Neural progenitor cell (in vitro differentiated cells): ENCODE data around the gene EIPR1. TPM values are rescaled to one million over a fixed set of nuclear protein-coding genes. Genes with fewer than 3 reads are reported as not detected.

Source experiments
- DNase-seq: peaks from one replicate; pipeline ENCODE4 v3.0.0-alpha.2; 2016; ENCODE audit warnings: low spot score
- H2AFZ ChIP-seq: fragments of 200-600 bp; sonication (generic); replicated peaks from 2 replicates; pipeline ENCODE4 v1.6.1; 2016; ENCODE audit warnings: antibody characterized with exemption
- H3F3A ChIP-seq: fragments of 200-600 bp; sonication (generic); 2 replicates; pipeline ENCODE4 v1.6.1; 2016; ENCODE audit warnings: antibody characterized with exemption, low read depth
- H3K27ac ChIP-seq: fragments of 200-600 bp; sonication (generic); 2 replicates; pipeline ENCODE4 v1.5.1; 2016; ENCODE audit warnings: mild to moderate bottlenecking
- H3K27me3 ChIP-seq: fragments of 200-600 bp; sonication (generic); 2 replicates; pipeline ENCODE4 v1.6.1; 2016; ENCODE audit warnings: mild to moderate bottlenecking, moderate library complexity
- H3K36me3 ChIP-seq: fragments of 200-600 bp; sonication (generic); 2 replicates; pipeline ENCODE4 v1.5.1; 2016
- H3K4me1 ChIP-seq: fragments of 200-600 bp; sonication (generic); 2 replicates; pipeline ENCODE4 v1.6.1; 2016; ENCODE audit warnings: mixed run types
- H3K4me2 ChIP-seq: fragments of 200-600 bp; sonication (generic); 2 replicates; pipeline ENCODE4 v1.6.1; 2016
- H3K4me3 ChIP-seq: fragments of 200-600 bp; sonication (generic); 2 replicates; pipeline ENCODE4 v1.5.1; 2016
- H3K79me2 ChIP-seq: fragments of 200-600 bp; sonication (generic); 2 replicates; pipeline ENCODE4 v1.6.1; 2016; ENCODE audit warnings: low read depth
- H3K9ac ChIP-seq: fragments of 200-600 bp; sonication (generic); 2 replicates; pipeline ENCODE4 v1.6.1; 2016
- H3K9me3 ChIP-seq: fragments of 200-600 bp; sonication (generic); 2 replicates; pipeline ENCODE4 v1.5.1; 2016; ENCODE audit warnings: low read depth
- H4K20me1 ChIP-seq: fragments of 200-600 bp; sonication (generic); 2 replicates; pipeline ENCODE4 v1.6.1; 2016; ENCODE audit warnings: low read depth
- H3K27ac Mint-ChIP-seq: 3 replicates; pipeline ENCODE4 v1.8.0; 2021; ENCODE audit warnings: mixed read lengths
- H3K27me3 Mint-ChIP-seq: 2 replicates; pipeline ENCODE4 v1.8.0; 2022; ENCODE audit warnings: low read depth, mild to moderate bottlenecking, inconsistent platforms, moderate library complexity, mixed read lengths; ENCODE audit not compliant: insufficient read depth
- H3K36me3 Mint-ChIP-seq: 3 replicates; pipeline ENCODE4 v1.8.0; 2021; ENCODE audit warnings: mixed read lengths
- H3K4me1 Mint-ChIP-seq: 3 replicates; pipeline ENCODE4 v1.8.0; 2021; ENCODE audit warnings: mixed read lengths
- H3K4me3 Mint-ChIP-seq: 3 replicates; pipeline ENCODE4 v1.8.0; 2021; ENCODE audit warnings: mild to moderate bottlenecking, moderate library complexity, mixed read lengths
- H3K9me3 Mint-ChIP-seq: 3 replicates; pipeline ENCODE4 v1.8.0; 2020; ENCODE audit warnings: mixed read lengths
- EZH2 ChIP-seq: fragments of 200-600 bp; sonication (generic); IDR thresholded peaks from 2 replicates; pipeline ENCODE4 v1.6.1; 2017; ENCODE audit warnings: antibody characterized with exemption, mild to moderate bottlenecking, moderate library complexity
- EZH2phosphoT487 ChIP-seq: fragments of 200-600 bp; sonication (generic); IDR thresholded peaks from 2 replicates; pipeline ENCODE4 v1.6.1; 2017; ENCODE audit warnings: antibody characterized with exemption
- total RNA-seq: library from RNA; depleted of rRNA; stranded (reverse); fragments of >200 nt; gene quantifications from 2 replicates; pipeline ENCODE4 v1.2.3, GENCODE V29; 2015; ENCODE audit warnings: low replicate concordance
- TF ChIP-seq, protein P1 (sequence below): fragments of 200-600 bp; sonication (generic); IDR thresholded peaks from 2 replicates; pipeline ENCODE4 v1.5.1; 2017; ENCODE audit warnings: antibody characterized with exemption, mild to moderate bottlenecking

The EIPR1 gene
- total RNA-seq, 1 donor from 2014 or later, result 57.1 TPM

DNA sequence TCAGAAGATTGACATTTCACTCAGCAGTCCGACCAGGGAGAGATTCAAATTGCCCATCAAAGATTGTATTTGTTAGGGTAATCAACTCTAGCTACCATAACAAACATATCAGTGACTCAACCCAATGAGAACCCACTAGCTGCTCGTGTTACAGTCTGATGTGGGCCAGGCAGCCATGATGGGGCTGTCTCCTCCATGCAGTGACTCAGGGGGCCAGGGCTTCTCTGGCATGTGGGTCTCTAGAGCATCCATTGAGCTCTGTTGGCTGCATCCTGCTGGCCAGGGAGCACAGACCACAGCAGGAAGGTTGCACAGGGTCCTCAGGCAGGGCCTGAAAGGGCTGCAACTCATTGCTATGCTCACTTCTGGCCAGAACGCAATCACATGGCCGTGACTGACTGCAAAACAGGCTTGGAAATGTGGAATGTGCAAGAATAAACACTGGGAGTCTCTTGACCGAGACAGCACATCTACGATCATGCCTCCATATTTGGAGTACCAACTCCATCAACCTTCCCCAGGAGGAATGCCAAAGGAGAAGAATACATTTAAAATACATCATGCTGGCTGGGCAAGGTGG, 216.8 kb downstream of the EIPR1 start:
- H3K4me1 ChIP-seq, result no peaks in the 10 kb centered on the region
- Mint-ChIP-seq H3K27me3 (peaks cover 2% of the 10 kb centered on the region), H3K9me3 (peaks cover 22% of the 10 kb centered on the region), H3K27ac (no peak overlapping the region), H3K36me3 (peaks cover 11% of the 10 kb centered on the region), H3K4me3 (no peak overlapping the region), H3K4me1 (no peaks in the 10 kb centered on the region)
- H3F3A ChIP-seq, result no peaks in the 10 kb centered on the region
- H3K27ac ChIP-seq, result no peak overlapping the region
- TF ChIP-seq EZH2phosphoT487 (no peak), EZH2 (no peak)
- TF ChIP-seq, protein P1, sequence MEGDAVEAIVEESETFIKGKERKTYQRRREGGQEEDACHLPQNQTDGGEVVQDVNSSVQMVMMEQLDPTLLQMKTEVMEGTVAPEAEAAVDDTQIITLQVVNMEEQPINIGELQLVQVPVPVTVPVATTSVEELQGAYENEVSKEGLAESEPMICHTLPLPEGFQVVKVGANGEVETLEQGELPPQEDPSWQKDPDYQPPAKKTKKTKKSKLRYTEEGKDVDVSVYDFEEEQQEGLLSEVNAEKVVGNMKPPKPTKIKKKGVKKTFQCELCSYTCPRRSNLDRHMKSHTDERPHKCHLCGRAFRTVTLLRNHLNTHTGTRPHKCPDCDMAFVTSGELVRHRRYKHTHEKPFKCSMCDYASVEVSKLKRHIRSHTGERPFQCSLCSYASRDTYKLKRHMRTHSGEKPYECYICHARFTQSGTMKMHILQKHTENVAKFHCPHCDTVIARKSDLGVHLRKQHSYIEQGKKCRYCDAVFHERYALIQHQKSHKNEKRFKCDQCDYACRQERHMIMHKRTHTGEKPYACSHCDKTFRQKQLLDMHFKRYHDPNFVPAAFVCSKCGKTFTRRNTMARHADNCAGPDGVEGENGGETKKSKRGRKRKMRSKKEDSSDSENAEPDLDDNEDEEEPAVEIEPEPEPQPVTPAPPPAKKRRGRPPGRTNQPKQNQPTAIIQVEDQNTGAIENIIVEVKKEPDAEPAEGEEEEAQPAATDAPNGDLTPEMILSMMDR, result no peak
- H3K36me3 ChIP-seq, result no peaks in the 10 kb centered on the region
- H2AFZ ChIP-seq, result no peak overlapping the region
- DNase-seq, result no peak
- H4K20me1 ChIP-seq, result no peaks in the 10 kb centered on the region
- H3K79me2 ChIP-seq, result no peaks in the 10 kb centered on the region
- H3K27me3 ChIP-seq, result no peaks in the 10 kb centered on the region
- no peak overlapping the region for H3K4me3 ChIP-seq
- no peaks in the 10 kb centered on the region for H3K9me3 ChIP-seq
- H3K4me2 ChIP-seq, result no peak overlapping the region
- no peak overlapping the region for H3K9ac ChIP-seq

- H3K27ac ChIP-seq, result no peak overlapping the region
- Mint-ChIP-seq H3K4me3 (no peak overlapping the region), H3K27ac (peak overlapping the region; percentile 59), H3K36me3 (peaks cover 11% of the 10 kb centered on the region), H3K27me3 (peaks cover 2% of the 10 kb centered on the region), H3K4me1 (no peaks in the 10 kb centered on the region), H3K9me3 (peaks cover 18% of the 10 kb centered on the region)
- H3K79me2 ChIP-seq, result no peaks in the 10 kb centered on the region
- no peak overlapping the region for H3K4me2 ChIP-seq
- H3K9me3 ChIP-seq, result no peaks in the 10 kb centered on the region
- no peak for DNase-seq
- H4K20me1 ChIP-seq, result no peaks in the 10 kb centered on the region
- no peaks in the 10 kb centered on the region for H3K27me3 ChIP-seq
- TF ChIP-seq EZH2phosphoT487 (no peak), EZH2 (no peak)
- TF ChIP-seq, protein P1, result no peak
- no peaks in the 10 kb centered on the region for H3K4me1 ChIP-seq
- H3K4me3 ChIP-seq, result no peak overlapping the region
- no peak overlapping the region for H2AFZ ChIP-seq
- H3K36me3 ChIP-seq, result no peaks in the 10 kb centered on the region
- no peaks in the 10 kb centered on the region for H3F3A ChIP-seq
- H3K9ac ChIP-seq, result no peak overlapping the region
Observed at GRCh38 chr2:3159782-3160545, 217.7 kb downstream of the EIPR1 start.

GRCh38 chr2:3154700-3155099, 222.9 kb downstream of the EIPR1 start:
- Histone ChIP-seq H3K4me2 (no peak overlapping the region), H2AFZ (no peak overlapping the region), H3K27me3 (no peaks in the 10 kb centered on the region), H3K4me1 (no peaks in the 10 kb centered on the region), H3K79me2 (no peaks in the 10 kb centered on the region), H3K9me3 (no peaks in the 10 kb centered on the region), H3K27ac (no peak overlapping the region), H3K9ac (no peak overlapping the region), H3K4me3 (no peak overlapping the region), H4K20me1 (no peaks in the 10 kb centered on the region), H3F3A (no peaks in the 10 kb centered on the region), H3K36me3 (no peaks in the 10 kb centered on the region)
- Mint-ChIP-seq H3K4me3 (no peak overlapping the region), H3K27ac (no peak overlapping the region), H3K4me1 (peaks cover 2% of the 10 kb centered on the region), H3K27me3 (peaks cover 2% of the 10 kb centered on the region), H3K9me3 (peaks cover 7% of the 10 kb centered on the region), H3K36me3 (peaks cover 8% of the 10 kb centered on the region)
- no peak for TF ChIP-seq EZH2phosphoT487
- TF ChIP-seq, protein P1, result no peak
- no peak for TF ChIP-seq EZH2
- DNase-seq, result no peak
